CD4-positive, alpha-beta T cell (primary cell): ENCODE data around the gene EPC2. TPM values are rescaled to one million over a fixed set of nuclear protein-coding genes. Genes with fewer than 3 reads are reported as not detected.

Source experiments
- ATAC-seq: fragments of 200-7000 bp; cut with Tn5 transposase; one replicate; pipeline ENCODE4 v1.10.0; 2022; ENCODE audit warnings: mild to moderate bottlenecking; ENCODE audit not compliant: poor library complexity
- CTCF ChIA-PET: fragments of 350-600 bp; sonication (Branson Sonifier 250); formaldehyde crosslinking; loops from one replicate; lab custom pipeline; 2021; ENCODE audit warnings: antibody characterized with exemption, inconsistent platforms; lab: Charles Lee
- POLR2A ChIA-PET: fragments of 350-600 bp; sonication (Branson Sonifier 250); formaldehyde crosslinking; loops from one replicate; lab custom pipeline; 2021; ENCODE audit warnings: antibody characterized with exemption, inconsistent platforms; lab: Charles Lee
- DNase-seq, 14 experiments: peaks; one replicate each; pipeline ENCODE4 v3.0.0-alpha.2; 2013 to 2020; ENCODE audit warnings: mixed read lengths in 2 of 14
- H3K27ac ChIP-seq, 2 donors: one replicate each; pipeline versions ENCODE4 v1.5.1 to v1.7.0; 2013; ENCODE audit warnings: low read length in 2 of 2, low read depth in 1 of 2, mild to moderate bottlenecking in 1 of 2
- H3K27me3 ChIP-seq, 2 experiments: 1 replicate in 1 of 2; 2 replicates in 1 of 2; pipeline versions ENCODE4 v1.6.1 to v1.7.0; 2013; ENCODE audit warnings: low read length in 2 of 2, control low read depth in 1 of 2, mild to moderate bottlenecking in 1 of 2, moderate library complexity in 1 of 2; ENCODE audit not compliant: insufficient read depth in 2 of 2, control insufficient read depth in 1 of 2
- H3K36me3 ChIP-seq: one replicate; pipeline ENCODE4 v1.6.1; 2013; ENCODE audit warnings: low read length, control low read depth; ENCODE audit not compliant: insufficient read depth
- H3K4me1 ChIP-seq: one replicate; pipeline ENCODE4 v1.6.1; 2013; ENCODE audit warnings: low read length, control low read depth; ENCODE audit not compliant: insufficient read depth
- H3K4me3 ChIP-seq: one replicate; pipeline ENCODE4 v1.5.1; 2013; ENCODE audit warnings: mild to moderate bottlenecking, low read length, moderate library complexity
- H3K9me3 ChIP-seq, 2 experiments: 1 replicate in 1 of 2; 2 replicates in 1 of 2; pipeline versions ENCODE4 v1.6.1 to v1.7.0; 2013; ENCODE audit warnings: low read length in 2 of 2, mild to moderate bottlenecking in 2 of 2, control low read depth in 1 of 2, moderate library complexity in 1 of 2; ENCODE audit not compliant: control insufficient read depth in 1 of 2, insufficient read depth in 1 of 2
- H3K27ac Mint-ChIP-seq: one replicate; pipeline ENCODE4 v1.8.0; 2020; ENCODE audit warnings: mixed read lengths
- H3K27me3 Mint-ChIP-seq: one replicate; pipeline ENCODE4 v1.8.0; 2021; ENCODE audit warnings: mixed read lengths
- H3K36me3 Mint-ChIP-seq: one replicate; pipeline ENCODE4 v1.8.0; 2021; ENCODE audit warnings: low read depth, mixed read lengths
- H3K4me1 Mint-ChIP-seq: one replicate; pipeline ENCODE4 v1.8.0; 2021; ENCODE audit warnings: low read depth, mixed read lengths
- H3K4me3 Mint-ChIP-seq: one replicate; pipeline ENCODE4 v1.8.0; 2020; ENCODE audit warnings: mild to moderate bottlenecking, mixed read lengths
- H3K9me3 Mint-ChIP-seq: one replicate; pipeline ENCODE4 v1.8.0; 2020; ENCODE audit warnings: mixed read lengths
- CTCF ChIP-seq: fragments of 200-600 bp; IDR thresholded peaks from one replicate; pipeline ENCODE4 v1.8.0; 2022; ENCODE audit warnings: antibody characterized with exemption, mild to moderate bottlenecking
- intact Hi-C, 2 experiments: fragments of 100-400 bp; cut with DNase I in 1 of 2; cut with micrococcal nuclease in 1 of 2; formaldehyde crosslinking; loops; one replicate each; pipeline versions ENCODE4 v1.15.1 to v1.9.0; 2023 to 2025; cut with DNase I, micrococcal nuclease
- total RNA-seq, 174 experiments: library from RNA in 2 of 174; stranded (reverse) in 2 of 174; gene quantifications; one replicate each; pipeline ENCODE4 v1.2.3 and lab custom pipeline; 2021 to 2026

EPC2 gene
- total RNA-seq, 2 experiments from 2014 or later, result 79.6 to 85.5 TPM

GRCh38 chr2:148810081-148810480, 165.5 kb downstream of the EPC2 start:
- Histone ChIP-seq H3K9me3 (peaks cover 0 to 4% of the 10 kb centered on the region in 2 experiments), H3K36me3 (no peaks in the 10 kb centered on the region), H3K27ac (no peak overlapping the region), H3K4me1 (peaks cover 10% of the 10 kb centered on the region), H3K4me3 (no peak overlapping the region), H3K27me3 (no peaks in the 10 kb centered on the region)
- Mint-ChIP-seq H3K4me1 (no peaks in the 10 kb centered on the region), H3K36me3 (no peaks in the 10 kb centered on the region), H3K27ac (no peak overlapping the region), H3K4me3 (no peak overlapping the region), H3K9me3 (peaks cover 4% of the 10 kb centered on the region), H3K27me3 (no peaks in the 10 kb centered on the region)
- CTCF ChIA-PET, result no interaction called here
- ATAC-seq (no peak), DNase-seq (no peak)
- TF ChIP-seq CTCF, result no peak
- intact Hi-C loops, result no loop called here
- POLR2A ChIA-PET, result no interaction called here

- H3K27me3 Mint-ChIP-seq, result peaks cover 5% of the 10 kb centered on the region
- H3K27ac ChIP-seq, result no peak overlapping the region
- no peak overlapping the region for H3K4me3 ChIP-seq
- peaks cover 2% of the 10 kb centered on the region for H3K4me1 Mint-ChIP-seq
- ATAC-seq, result no peak
- ChIA-PET POLR2A (no interaction called here), CTCF (no interaction called here)
- no peak for DNase-seq
- H3K36me3 Mint-ChIP-seq, result no peaks in the 10 kb centered on the region
- H3K9me3 ChIP-seq, result no peaks in the 10 kb centered on the region
- no peaks in the 10 kb centered on the region for H3K36me3 ChIP-seq
- intact Hi-C loops, result no loop called here
- H3K27me3 ChIP-seq, result peaks cover 2 to 4% of the 10 kb centered on the region in 2 experiments
- H3K27ac Mint-ChIP-seq, result no peak overlapping the region
- no peak for TF ChIP-seq CTCF
- peaks cover 2% of the 10 kb centered on the region for H3K9me3 Mint-ChIP-seq
- H3K4me3 Mint-ChIP-seq, result no peak overlapping the region
- H3K4me1 ChIP-seq, result peaks cover 14% of the 10 kb centered on the region
Observed at GRCh38 chr2:148812306-148812705, 167.8 kb downstream of the EPC2 start.

GRCh38 chr2:148813603-148814065, 169.1 kb downstream of the EPC2 start:
- DNase-seq, result peak; percentile 20 to 79 (median 40)
- no peaks in the 10 kb centered on the region for H3K9me3 ChIP-seq
- TF ChIP-seq CTCF, result no peak
- peak; percentile 96 for ATAC-seq
- Mint-ChIP-seq H3K4me1 (peaks cover 5% of the 10 kb centered on the region), H3K9me3 (no peaks in the 10 kb centered on the region), H3K4me3 (peak overlapping the region; percentile 3), H3K27ac (no peak overlapping the region), H3K36me3 (no peaks in the 10 kb centered on the region), H3K27me3 (peaks cover 16% of the 10 kb centered on the region)
- H3K4me3 ChIP-seq, result peak overlapping the region; percentile 10
- peaks cover 15% of the 10 kb centered on the region for H3K4me1 ChIP-seq
- no peak overlapping the region for H3K27ac ChIP-seq
- POLR2A ChIA-PET, result no interaction called here
- intact Hi-C loops, result no loop called here
- CTCF ChIA-PET, result no interaction called here
- peaks cover 5% of the 10 kb centered on the region in 2 experiments for H3K27me3 ChIP-seq
- no peaks in the 10 kb centered on the region for H3K36me3 ChIP-seq
